Lower leg skin (tissue), 3 donors: ENCODE data around the gene ZGLP1.

Source experiments
- CTCF ChIP-seq, 3 donors: fragments of 450-650 bp; IDR thresholded peaks; one replicate each; pipeline ENCODE4 v1.5.1; 2016; ENCODE audit warnings: antibody characterized with exemption in 3 of 3, mild to moderate bottlenecking in 3 of 3, moderate library complexity in 2 of 3
- POLR2A ChIP-seq, 2 donors: fragments of 450-650 bp; IDR thresholded peaks; one replicate each; pipeline ENCODE4 v1.6.1; 2016 to 2017; ENCODE audit warnings: antibody characterized with exemption in 2 of 2, mild to moderate bottlenecking in 1 of 2, moderate library complexity in 1 of 2

- TF ChIP-seq CTCF (IDR thresholded peaks at IDR 0.05), result no peak
- no peak for TF ChIP-seq POLR2A (IDR thresholded peaks at IDR 0.05)
These were observed 18.6 kb downstream of the ZGLP1 start for GRCh38 chr19:10290876-10291553.
